HEK293 (cell line): ENCODE results near the gene ADRA2C.

ENCODE experiments used
- CTCF ChIA-PET: fragments of 350-600 bp; formaldehyde crosslinking; extraction: SDS; loops from one replicate; lab custom pipeline; 2021; ENCODE audit warnings: antibody characterized with exemption; lab: Yijun Ruan, JAX
- POLR2A ChIA-PET: fragments of 300-600 bp; formaldehyde crosslinking; extraction: SDS; loops from one replicate; lab custom pipeline; 2020; ENCODE audit warnings: antibody characterized with exemption, inconsistent platforms; lab: Yijun Ruan, JAX
- H3K27ac ChIP-seq: fragments of 200-500 bp; sonication (Bioruptor generic); 2 replicates; pipeline ENCODE4 v1.5.1; 2014; ENCODE audit warnings: low read depth, low read length, control low read depth, inconsistent platforms; ENCODE audit errors: extremely low read depth
- H3K36me3 ChIP-seq, 2 experiments: fragments of 200-500 bp in 1 of 2; sonication (Bioruptor generic) in 1 of 2; 1 replicate in 1 of 2; 2 replicates in 1 of 2; pipeline ENCODE4 v1.5.1; 2014 to 2017; ENCODE audit warnings: inconsistent platforms in 2 of 2, low read length in 2 of 2; ENCODE audit not compliant: control insufficient read depth in 2 of 2, insufficient read depth in 1 of 2
- H3K4me1 ChIP-seq: fragments of 200-500 bp; sonication (Bioruptor generic); 2 replicates; pipeline ENCODE4 v1.5.1; 2014; ENCODE audit warnings: mild to moderate bottlenecking, low read length, inconsistent platforms; ENCODE audit not compliant: control insufficient read depth, insufficient read depth
- H3K4me3 ChIP-seq: 2 replicates; pipeline ENCODE4 v1.5.1; 2011; ENCODE audit warnings: low read depth, mild to moderate bottlenecking, control low read depth, low read length, moderate library complexity
- H3K9me3 ChIP-seq: fragments of 200-500 bp; sonication (Bioruptor generic); 2 replicates; pipeline ENCODE4 v1.5.1; 2014; ENCODE audit warnings: low read depth, low read length, inconsistent platforms; ENCODE audit not compliant: control insufficient read depth, insufficient read depth
- BCL11B ChIP-seq: fragments of 450-650 bp; formaldehyde crosslinking; IDR thresholded peaks from 2 replicates; pipeline ENCODE4 v1.5.1; 2016; ENCODE audit warnings: low read depth, missing biosample characterization, missing genetic modification characterization
- HOXC10 ChIP-seq: sonication (generic); formaldehyde crosslinking; IDR thresholded peaks from 2 replicates; pipeline ENCODE4 v1.8.1; 2023; ENCODE audit warnings: mild to moderate bottlenecking, missing genetic modification reagents
- HOXD13 ChIP-seq: sonication (generic); formaldehyde crosslinking; IDR thresholded peaks from 2 replicates; pipeline ENCODE4 v1.8.0; 2022; ENCODE audit warnings: missing genetic modification reagents, borderline replicate concordance
- KLF10 ChIP-seq: fragments of 450-650 bp; IDR thresholded peaks from 2 replicates; pipeline ENCODE4 v1.5.1; 2018; ENCODE audit warnings: missing biosample characterization, mild to moderate bottlenecking, missing genetic modification characterization
- MZF1 ChIP-seq: fragments of 450-650 bp; formaldehyde crosslinking; IDR thresholded peaks from 2 replicates; pipeline ENCODE4 v1.5.1; 2017; ENCODE audit warnings: missing biosample characterization, missing genetic modification characterization, borderline replicate concordance
- SP7 ChIP-seq: fragments of 450-650 bp; formaldehyde crosslinking; IDR thresholded peaks from 2 replicates; pipeline ENCODE4 v1.5.1; 2016; ENCODE audit warnings: missing biosample characterization, missing genetic modification characterization
- ZFHX2 ChIP-seq: fragments of 450-650 bp; formaldehyde crosslinking; conservative IDR thresholded peaks from 2 replicates; pipeline ENCODE4 v1.5.1; 2016; ENCODE audit warnings: missing biosample characterization, missing genetic modification characterization
- ZFP3 ChIP-seq: fragments of 450-650 bp; formaldehyde crosslinking; IDR thresholded peaks from 2 replicates; pipeline ENCODE4 v1.5.1; 2016; ENCODE audit warnings: low read depth, missing biosample characterization, missing genetic modification characterization
- ZNF140 ChIP-seq: fragments of 450-650 bp; formaldehyde crosslinking; IDR thresholded peaks from 2 replicates; pipeline ENCODE4 v1.5.1; 2016; ENCODE audit warnings: missing biosample characterization, missing genetic modification characterization
- ZNF146 ChIP-seq: fragments of 450-650 bp; formaldehyde crosslinking; IDR thresholded peaks from 2 replicates; pipeline ENCODE4 v1.5.1; 2016; ENCODE audit warnings: missing biosample characterization, missing genetic modification characterization
- ZNF18 ChIP-seq: fragments of 450-650 bp; formaldehyde crosslinking; IDR thresholded peaks from 2 replicates; pipeline ENCODE4 v1.5.1; 2016; ENCODE audit warnings: missing biosample characterization, missing genetic modification characterization
- ZNF2 ChIP-seq: fragments of 450-650 bp; formaldehyde crosslinking; IDR thresholded peaks from 2 replicates; pipeline ENCODE4 v1.5.1; 2016; ENCODE audit warnings: missing biosample characterization, missing genetic modification characterization
- ZNF223 ChIP-seq: fragments of 450-650 bp; formaldehyde crosslinking; IDR thresholded peaks from 2 replicates; pipeline ENCODE4 v1.5.1; 2016; ENCODE audit warnings: missing biosample characterization, missing genetic modification characterization
- ZNF311 ChIP-seq: fragments of 450-650 bp; formaldehyde crosslinking; IDR thresholded peaks from 2 replicates; pipeline ENCODE4 v1.5.1; 2017; ENCODE audit warnings: missing biosample characterization, missing genetic modification characterization, borderline replicate concordance
- ZNF335 ChIP-seq: fragments of 450-650 bp; formaldehyde crosslinking; conservative IDR thresholded peaks from 2 replicates; pipeline ENCODE4 v1.5.1; 2016; ENCODE audit warnings: missing biosample characterization, missing genetic modification characterization
- ZNF433 ChIP-seq: fragments of 450-650 bp; formaldehyde crosslinking; IDR thresholded peaks from 2 replicates; pipeline ENCODE4 v1.5.1; 2016; ENCODE audit warnings: missing biosample characterization, missing genetic modification characterization, low read depth
- ZNF501 ChIP-seq: fragments of 450-650 bp; formaldehyde crosslinking; IDR thresholded peaks from 2 replicates; pipeline ENCODE4 v1.5.1; 2016; ENCODE audit warnings: missing biosample characterization, missing genetic modification characterization
- ZNF514 ChIP-seq: fragments of 450-650 bp; formaldehyde crosslinking; IDR thresholded peaks from 2 replicates; pipeline ENCODE4 v1.5.1; 2016; ENCODE audit warnings: missing biosample characterization, missing genetic modification characterization
- ZNF585B ChIP-seq: fragments of 450-650 bp; formaldehyde crosslinking; IDR thresholded peaks from 2 replicates; pipeline ENCODE4 v1.5.1; 2016; ENCODE audit warnings: missing biosample characterization, missing genetic modification characterization
- ZNF610 ChIP-seq: fragments of 450-650 bp; formaldehyde crosslinking; IDR thresholded peaks from 2 replicates; pipeline ENCODE4 v1.5.1; 2016; ENCODE audit warnings: missing biosample characterization, missing genetic modification characterization, borderline replicate concordance
- ZNF623 ChIP-seq: fragments of 450-650 bp; formaldehyde crosslinking; IDR thresholded peaks from 2 replicates; pipeline ENCODE4 v1.5.1; 2016; ENCODE audit warnings: missing biosample characterization, missing genetic modification characterization
- ZNF626 ChIP-seq: fragments of 450-650 bp; sonication (Bioruptor Pico); formaldehyde crosslinking; IDR thresholded peaks from 2 replicates; pipeline ENCODE4 v1.5.1; 2018; ENCODE audit warnings: missing biosample characterization, missing genetic modification characterization, inconsistent platforms
- ZNF629 ChIP-seq: fragments of 450-650 bp; formaldehyde crosslinking; IDR thresholded peaks from 2 replicates; pipeline ENCODE4 v1.5.1; 2017; ENCODE audit warnings: missing biosample characterization, missing genetic modification characterization
- ZNF639 ChIP-seq: fragments of 450-650 bp; formaldehyde crosslinking; IDR thresholded peaks from 2 replicates; pipeline ENCODE4 v1.5.1; 2016; ENCODE audit warnings: missing biosample characterization, missing genetic modification characterization
- ZNF660 ChIP-seq: fragments of 450-650 bp; IDR thresholded peaks from 2 replicates; pipeline ENCODE4 v1.5.1; 2018; ENCODE audit warnings: missing biosample characterization, mild to moderate bottlenecking, missing genetic modification characterization
- ZNF664 ChIP-seq: fragments of 450-650 bp; formaldehyde crosslinking; IDR thresholded peaks from 2 replicates; pipeline ENCODE4 v1.5.1; 2016; ENCODE audit warnings: missing biosample characterization, missing genetic modification characterization
- ZNF791 ChIP-seq: fragments of 450-650 bp; formaldehyde crosslinking; IDR thresholded peaks from 2 replicates; pipeline ENCODE4 v1.5.1; 2016; ENCODE audit warnings: missing biosample characterization, missing genetic modification characterization
- ZNF837 ChIP-seq: fragments of 450-650 bp; formaldehyde crosslinking; IDR thresholded peaks from 2 replicates; pipeline ENCODE4 v1.5.1; 2016; ENCODE audit warnings: missing biosample characterization, missing genetic modification characterization
- ZSCAN18 ChIP-seq: fragments of 450-650 bp; formaldehyde crosslinking; IDR thresholded peaks from 2 replicates; pipeline ENCODE4 v1.5.1; 2016; ENCODE audit warnings: missing biosample characterization, missing genetic modification characterization
- ZSCAN23 ChIP-seq: fragments of 450-650 bp; formaldehyde crosslinking; IDR thresholded peaks from 2 replicates; pipeline ENCODE4 v1.5.1; 2016; ENCODE audit warnings: missing biosample characterization, missing genetic modification characterization
- TF ChIP-seq, protein P1 (sequence below): fragments of 450-650 bp; formaldehyde crosslinking; IDR thresholded peaks from 2 replicates; pipeline ENCODE4 v1.5.1; 2016; ENCODE audit warnings: missing biosample characterization, missing genetic modification characterization
- TF ChIP-seq, protein P2 (sequence below): fragments of 450-650 bp; formaldehyde crosslinking; IDR thresholded peaks from 2 replicates; pipeline ENCODE4 v1.5.1; 2017; ENCODE audit warnings: missing biosample characterization, mild to moderate bottlenecking, missing genetic modification characterization, moderate library complexity

ADRA2C gene

GRCh38 chr4:3739577-3739976, 26.6 kb upstream of the ADRA2C start:
- TF ChIP-seq ZNF660 (tag by site-specific recombination) = no peak
- no peak for TF ChIP-seq ZNF837 (tag by site-specific recombination)
- no peak for TF ChIP-seq ZSCAN23 (tag by site-specific recombination)
- no peak for TF ChIP-seq ZNF610 (tag by site-specific recombination)
- TF ChIP-seq ZNF791 = no peak
- TF ChIP-seq HOXC10 = no peak
- TF ChIP-seq ZNF2 = no peak
- no peak for TF ChIP-seq ZNF629 (tag by site-specific recombination)
- no peak for TF ChIP-seq ZNF623 (tag by site-specific recombination)
- no peak for TF ChIP-seq ZNF514 (tag by site-specific recombination)
- TF ChIP-seq ZNF335 (tag by site-specific recombination) = no peak
- no peak for TF ChIP-seq ZNF140 (tag by site-specific recombination)
- TF ChIP-seq ZNF433 (tag by site-specific recombination) = no peak
- no peak for TF ChIP-seq ZFP3 (tag by site-specific recombination)
- TF ChIP-seq, protein P1, sequence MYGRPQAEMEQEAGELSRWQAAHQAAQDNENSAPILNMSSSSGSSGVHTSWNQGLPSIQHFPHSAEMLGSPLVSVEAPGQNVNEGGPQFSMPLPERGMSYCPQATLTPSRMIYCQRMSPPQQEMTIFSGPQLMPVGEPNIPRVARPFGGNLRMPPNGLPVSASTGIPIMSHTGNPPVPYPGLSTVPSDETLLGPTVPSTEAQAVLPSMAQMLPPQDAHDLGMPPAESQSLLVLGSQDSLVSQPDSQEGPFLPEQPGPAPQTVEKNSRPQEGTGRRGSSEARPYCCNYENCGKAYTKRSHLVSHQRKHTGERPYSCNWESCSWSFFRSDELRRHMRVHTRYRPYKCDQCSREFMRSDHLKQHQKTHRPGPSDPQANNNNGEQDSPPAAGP (tag by site-specific recombination) = no peak

DNA sequence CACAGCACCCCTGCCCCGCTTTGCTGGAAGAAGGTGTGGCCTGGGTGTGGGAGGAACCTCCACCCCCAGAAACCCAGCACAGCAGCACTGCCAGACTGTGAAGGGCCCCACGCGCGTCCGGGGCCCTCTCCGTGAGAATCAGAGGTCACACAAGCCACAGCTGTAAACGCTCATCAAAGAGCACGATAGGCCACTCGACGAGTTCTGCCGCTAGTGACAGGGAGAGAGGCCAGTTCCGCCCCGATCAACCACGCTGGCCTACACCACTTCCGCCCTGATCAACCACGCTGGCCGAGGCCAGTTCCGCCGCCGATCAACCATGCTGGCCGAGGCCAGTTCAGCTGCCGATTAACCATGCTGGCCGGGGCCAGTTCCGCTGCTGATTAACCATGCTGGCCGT, 25.9 kb upstream of the ADRA2C start:
- H3K4me3 ChIP-seq = no peak overlapping the region
- no peaks in the 10 kb centered on the region for H3K36me3 ChIP-seq
- H3K27ac ChIP-seq = no peak overlapping the region
- no peaks in the 10 kb centered on the region for H3K9me3 ChIP-seq
- H3K4me1 ChIP-seq = 0 out of 2 replicates have a peak, but pooled peaks cover 1% of the 10 kb centered on the region
- CTCF ChIA-PET = no interaction called here
- POLR2A ChIA-PET = no interaction called here
- TF ChIP-seq MZF1 (tag by site-specific recombination) (no peak), ZNF146 (tag by site-specific recombination) (no peak), ZNF626 (tag by site-specific recombination) (no peak), HOXD13 (CRISPR knock-in tag) (no peak), ZSCAN18 (no peak), ZNF501 (tag by site-specific recombination) (no peak), ZFHX2 (tag by site-specific recombination) (no peak), ZNF18 (tag by site-specific recombination) (no peak), SP7 (tag by site-specific recombination) (no peak), ZNF223 (tag by site-specific recombination) (no peak), ZNF639 (tag by site-specific recombination) (no peak), ZNF664 (no peak), KLF10 (tag by site-specific recombination) (no peak), BCL11B (no peak), ZNF585B (no peak), ZNF311 (tag by site-specific recombination) (no peak)
- TF ChIP-seq, protein P2, sequence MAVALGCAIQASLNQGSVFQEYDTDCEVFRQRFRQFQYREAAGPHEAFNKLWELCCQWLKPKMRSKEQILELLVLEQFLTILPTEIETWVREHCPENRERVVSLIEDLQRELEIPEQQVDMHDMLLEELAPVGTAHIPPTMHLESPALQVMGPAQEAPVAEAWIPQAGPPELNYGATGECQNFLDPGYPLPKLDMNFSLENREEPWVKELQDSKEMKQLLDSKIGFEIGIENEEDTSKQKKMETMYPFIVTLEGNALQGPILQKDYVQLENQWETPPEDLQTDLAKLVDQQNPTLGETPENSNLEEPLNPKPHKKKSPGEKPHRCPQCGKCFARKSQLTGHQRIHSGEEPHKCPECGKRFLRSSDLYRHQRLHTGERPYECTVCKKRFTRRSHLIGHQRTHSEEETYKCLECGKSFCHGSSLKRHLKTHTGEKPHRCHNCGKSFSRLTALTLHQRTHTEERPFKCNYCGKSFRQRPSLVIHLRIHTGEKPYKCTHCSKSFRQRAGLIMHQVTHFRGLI (tag by site-specific recombination) = no peak

More at GRCh38 chr4:3739577-3739976, 26.6 kb upstream of the ADRA2C start:
- Histone ChIP-seq H3K4me1 (no peaks in the 10 kb centered on the region), H3K27ac (no peak overlapping the region), H3K36me3 (no peaks in the 10 kb centered on the region), H3K9me3 (no peaks in the 10 kb centered on the region), H3K4me3 (no peak overlapping the region)
- ChIA-PET POLR2A (no interaction called here), CTCF (no interaction called here)
